Lung (tissue), 16 donors: ENCODE measurements around the gene ROCK2. TPM values are rescaled to one million over a fixed set of nuclear protein-coding genes. Genes with fewer than 3 reads are reported as not detected.

Experiments used
- ATAC-seq: fragments of 200-7000 bp; cut with Tn5 transposase; one replicate; pipeline ENCODE4 v1.9.1; 2020; ENCODE audit warnings: moderate number of reproducible peaks; ENCODE audit not compliant: insufficient read depth, low FRiP score
- DNase-seq, 3 donors: peaks; one replicate each; pipeline ENCODE4 v3.0.0-alpha.2; 2013 to 2017
- H3K27ac ChIP-seq, 2 donors: one replicate each; pipeline ENCODE4 v1.5.1; 2013; ENCODE audit warnings: mild to moderate bottlenecking in 2 of 2, moderate library complexity in 2 of 2, control low read depth in 1 of 2, inconsistent platforms in 1 of 2, low read depth in 1 of 2, low read length in 1 of 2
- H3K27me3 ChIP-seq, 3 donors: one replicate each; pipeline ENCODE4 v1.5.1; 2013; ENCODE audit warnings: low read length in 2 of 3; ENCODE audit not compliant: control insufficient read depth in 3 of 3, insufficient read depth in 3 of 3
- H3K36me3 ChIP-seq, 4 donors: one replicate each; pipeline ENCODE4 v1.5.1; 2013; ENCODE audit warnings: low read length in 4 of 4, mild to moderate bottlenecking in 1 of 4, moderate library complexity in 1 of 4; ENCODE audit not compliant: control insufficient read depth in 4 of 4, insufficient read depth in 4 of 4
- H3K4me1 ChIP-seq, 5 donors: one replicate each; pipeline ENCODE4 v1.5.1; 2013; ENCODE audit warnings: low read length in 5 of 5, mild to moderate bottlenecking in 2 of 5, moderate library complexity in 1 of 5; ENCODE audit not compliant: control insufficient read depth in 5 of 5, insufficient read depth in 5 of 5
- H3K4me3 ChIP-seq: one replicate; pipeline ENCODE4 v1.5.1; 2013; ENCODE audit warnings: mild to moderate bottlenecking, control low read depth, moderate library complexity
- H3K9ac ChIP-seq, 2 donors: one replicate each; pipeline ENCODE4 v1.5.1; 2013; ENCODE audit warnings: low read length in 2 of 2, control low read depth in 1 of 2; ENCODE audit not compliant: insufficient read depth in 1 of 2
- H3K9me3 ChIP-seq, 4 donors: one replicate each; pipeline ENCODE4 v1.5.1; 2013; ENCODE audit warnings: low read length in 3 of 4, mild to moderate bottlenecking in 1 of 4, moderate library complexity in 1 of 4; ENCODE audit not compliant: control insufficient read depth in 4 of 4, insufficient read depth in 3 of 4
- CTCF ChIP-seq: IDR thresholded peaks from 2 replicates; pipeline ENCODE4 v1.5.1; 2012; ENCODE audit warnings: mild to moderate bottlenecking; ENCODE audit errors: control extremely low read depth, extremely low read depth
- WGBS, 2 donors: extraction: QIAGEN DNeasy Blood & Tissue Kit; methylation state at CpG; one replicate each; pipeline ENCODE4 v1.1.7; 2013; 5-methylcytosine and 5-hydroxymethylcytosine counted together
- long read RNA-seq, 5 donors: transcript quantifications; one replicate each; lab custom pipeline, GENCODE V29; 2026
- polyA plus RNA-seq, 2 donors: library from polyadenylated mRNA; stranded (reverse); fragments of 200-250 nt; gene quantifications; one replicate each; pipeline ENCODE4 v1.2.1, GENCODE V29; 2013
- total RNA-seq, 2 donors: library from RNA; depleted of rRNA in 1 of 2; stranded (reverse); fragments of >200 nt in 1 of 2; gene quantifications; one replicate each; pipeline ENCODE4 v1.2.1, GENCODE V29; 2014 to 2021
- donor health status: control.
- donor health status: control.
- donor health status: Bipolar disorder and iron deficiency.
- donor health status: healthy.
- donor health status: DM: yes; HTN: yes; CAD: no.

ROCK2 gene
- total RNA-seq, result 100 to 1,000 TPM in 1 of 2 donors, 10 to 100 TPM in 1; 45.6 to 103 TPM
- polyA plus RNA-seq, result 10 to 100 TPM in 1 of 2 donors, 1 to 10 TPM in 1; 8.0 to 11.8 TPM
- long read RNA-seq, donor 1, result 0 reads
- long read RNA-seq, donor 2, result 0 reads
- long read RNA-seq, donor 3, result 0 reads
- long read RNA-seq, donor 4, partial matches to known transcripts, result 0 of 1 reads
- long read RNA-seq, donor 4, other reads (novel, unspliced or antisense), result 0 of 1 reads
- long read RNA-seq, donor 5, result 0 reads

GRCh38 chr2:11344342-11344955, at the start of gene ROCK2:
TSS of gene ROCK2 (minus strand) at chr2:11344636. CDS start at chr2:11344136, 500 bp downstream.
- peak within 1 kb of the TSS; percentile 88 for H3K4me3 ChIP-seq
- TF ChIP-seq CTCF, result no peak
- no peaks in the 10 kb centered on the region for H3K9me3 ChIP-seq
- 0 to 2% methylated on average over 22 to 90 of the region's 90 CpGs for WGBS, 2 donors
- peak; percentile 86 for ATAC-seq
- no peaks in the 10 kb centered on the region for H3K27me3 ChIP-seq
- H3K9ac ChIP-seq, result peak within 1 kb of the TSS; percentile 80 to 90
- DNase-seq, result peak; percentile 95 to 96 (median 95)
- no peaks in the 10 kb centered on the region for H3K36me3 ChIP-seq
- H3K4me1 ChIP-seq, result peaks cover 2 to 28% (median 12%) of the 10 kb centered on the region in 5 donors
- peak within 1 kb of the TSS; percentile 98 to 100 for H3K27ac ChIP-seq

DNA sequence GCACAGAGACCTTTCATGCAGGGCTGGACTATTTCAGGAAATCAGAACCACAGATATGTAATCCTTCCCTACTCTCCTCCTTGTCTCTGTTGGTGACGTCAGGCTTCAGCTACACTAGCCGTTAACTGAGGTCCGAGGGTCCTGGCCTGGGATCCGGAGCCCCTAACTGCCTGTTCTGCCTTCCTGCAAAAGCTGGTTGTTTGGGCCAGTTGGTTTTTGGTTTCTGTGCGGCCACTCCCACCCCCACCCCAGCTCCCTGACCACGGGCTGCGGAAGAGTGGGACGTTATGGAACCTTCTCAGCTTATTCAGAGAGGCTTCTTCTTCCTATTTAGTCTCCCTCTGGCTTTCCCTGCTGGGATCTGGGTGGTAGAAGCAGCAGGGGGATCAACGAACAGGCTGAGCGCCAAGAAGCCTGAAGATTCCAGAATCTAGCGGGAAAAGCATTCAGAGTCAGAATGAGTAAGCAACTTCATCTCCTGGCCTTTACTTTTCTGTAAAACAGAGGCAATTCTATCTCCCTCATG, 49.3 kb upstream of the ROCK2 start:
- Histone ChIP-seq H3K27me3 (no peaks in the 10 kb centered on the region), H3K27ac (peak overlapping the region in 1 of 2 donors; percentile 46), H3K9ac (no peak overlapping the region), H3K4me3 (no peak overlapping the region), H3K9me3 (no peaks in the 10 kb centered on the region), H3K4me1 (peaks cover 0 to 48% (median 17%) of the 10 kb centered on the region in 5 donors), H3K36me3 (no peaks in the 10 kb centered on the region)
- DNase-seq, result peak in 2 of 3 donors; percentile 60 to 64
- no peak for TF ChIP-seq CTCF
- WGBS, 2 donors, result 76 to 88% methylated on average over 11 of the region's 11 CpGs
- ATAC-seq, result no peak

GRCh38 chr2:11391942-11392266, 47.5 kb upstream of the ROCK2 start:
- WGBS, 2 donors, result 41 to 65% methylated on average over 3 of the region's 3 CpGs
- H3K4me3 ChIP-seq, result no peak overlapping the region
- no peak overlapping the region for H3K9ac ChIP-seq
- no peak for TF ChIP-seq CTCF
- no peaks in the 10 kb centered on the region for H3K9me3 ChIP-seq
- H3K36me3 ChIP-seq, result no peaks in the 10 kb centered on the region
- peaks cover 0 to 37% (median 21%) of the 10 kb centered on the region in 5 donors for H3K4me1 ChIP-seq
- ATAC-seq (no peak), DNase-seq (no peak)
- H3K27ac ChIP-seq, result peak overlapping the region in 1 of 2 donors; percentile 40
- no peaks in the 10 kb centered on the region for H3K27me3 ChIP-seq
